Measurements from ENCODE around the gene FRMPD4. TPM values are rescaled to one million over a fixed set of nuclear protein-coding genes. Genes with fewer than 3 reads are reported as not detected.

The FRMPD4 gene
- total RNA-seq, 1 donor: 1.8 TPM

GRCh38 chrX:12372111-12372510 lies 233.8 kb downstream of the FRMPD4 start:
- H3K36me3 ChIP-seq (ENCODE audit: insufficient read depth, low read length): no peaks in the 10 kb centered on the region
- peaks cover 5% of the 10 kb centered on the region for H3K4me1 ChIP-seq (ENCODE audit: insufficient read depth, low read length)
- no peaks in the 10 kb centered on the region for H3K79me2 ChIP-seq (ENCODE audit: insufficient read depth, low read length)
- H3K27ac ChIP-seq (ENCODE audit: low read depth, low read length): peak overlapping the region; percentile 51
- no peaks in the 10 kb centered on the region for H4K20me1 ChIP-seq (ENCODE audit: insufficient read depth, low read length)
- TF ChIP-seq, protein P1, sequence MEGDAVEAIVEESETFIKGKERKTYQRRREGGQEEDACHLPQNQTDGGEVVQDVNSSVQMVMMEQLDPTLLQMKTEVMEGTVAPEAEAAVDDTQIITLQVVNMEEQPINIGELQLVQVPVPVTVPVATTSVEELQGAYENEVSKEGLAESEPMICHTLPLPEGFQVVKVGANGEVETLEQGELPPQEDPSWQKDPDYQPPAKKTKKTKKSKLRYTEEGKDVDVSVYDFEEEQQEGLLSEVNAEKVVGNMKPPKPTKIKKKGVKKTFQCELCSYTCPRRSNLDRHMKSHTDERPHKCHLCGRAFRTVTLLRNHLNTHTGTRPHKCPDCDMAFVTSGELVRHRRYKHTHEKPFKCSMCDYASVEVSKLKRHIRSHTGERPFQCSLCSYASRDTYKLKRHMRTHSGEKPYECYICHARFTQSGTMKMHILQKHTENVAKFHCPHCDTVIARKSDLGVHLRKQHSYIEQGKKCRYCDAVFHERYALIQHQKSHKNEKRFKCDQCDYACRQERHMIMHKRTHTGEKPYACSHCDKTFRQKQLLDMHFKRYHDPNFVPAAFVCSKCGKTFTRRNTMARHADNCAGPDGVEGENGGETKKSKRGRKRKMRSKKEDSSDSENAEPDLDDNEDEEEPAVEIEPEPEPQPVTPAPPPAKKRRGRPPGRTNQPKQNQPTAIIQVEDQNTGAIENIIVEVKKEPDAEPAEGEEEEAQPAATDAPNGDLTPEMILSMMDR (IDR thresholded peaks at IDR 0.05; ENCODE audit: extremely low read depth, low read depth, low read length): no peak
- no peaks in the 10 kb centered on the region for H3K9me3 ChIP-seq (ENCODE audit: low read depth, low read length)
- no peaks in the 10 kb centered on the region for H3K27me3 ChIP-seq (ENCODE audit: insufficient read depth, low read length)
- no peak overlapping the region for H2AFZ ChIP-seq (ENCODE audit: low read length)
- no peak for DNase-seq (ENCODE audit: insufficient read length, low spot score, missing footprints)
- H3K4me2 ChIP-seq (ENCODE audit: insufficient read depth, low read length): no peak overlapping the region
- no peak overlapping the region for H3K4me3 ChIP-seq (ENCODE audit: insufficient read depth, low read length)

DNA sequence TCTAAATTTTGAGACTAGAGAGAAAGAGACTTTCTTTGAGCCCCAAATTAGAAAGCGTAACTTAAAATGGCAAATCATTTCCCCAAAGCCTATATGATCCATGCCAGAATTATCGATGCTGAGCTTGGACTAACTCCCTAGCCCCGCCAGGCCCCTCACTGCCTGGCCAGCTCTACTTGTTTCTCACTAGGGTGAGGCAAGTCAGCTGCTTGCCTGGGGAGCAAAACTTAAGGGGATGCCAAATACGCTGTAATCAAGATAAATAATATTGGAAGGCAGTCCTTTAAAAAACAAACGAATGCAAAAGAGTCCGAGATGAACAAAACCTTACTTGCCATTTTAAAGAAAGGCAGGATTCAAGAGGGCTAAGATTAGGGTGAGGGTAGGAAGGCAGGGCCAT lies 236.0 kb downstream of the FRMPD4 start:
- TF ChIP-seq, protein P1 (IDR thresholded peaks at IDR 0.05; ENCODE audit: extremely low read depth, low read depth, low read length): no peak

DNA sequence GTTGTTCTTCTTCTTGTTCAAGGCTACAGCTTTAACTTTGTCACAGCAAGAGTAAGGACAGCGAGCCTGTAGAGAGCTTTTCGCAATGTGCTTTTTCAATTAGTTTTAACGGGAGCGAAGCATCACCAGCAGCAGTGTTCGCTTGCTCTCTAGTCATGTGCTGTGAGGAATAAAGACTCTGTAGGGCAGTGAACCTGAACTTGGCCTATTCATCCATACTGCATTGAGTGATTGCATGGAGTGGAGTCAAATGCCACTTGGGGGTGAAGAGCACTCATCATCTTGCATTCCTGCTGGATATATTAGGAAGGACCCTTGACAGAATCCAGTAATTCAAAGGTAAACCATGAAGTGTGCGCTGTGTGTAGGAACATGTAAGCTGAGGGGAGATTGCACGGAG lies 240.0 kb downstream of the FRMPD4 start:
- TF ChIP-seq, protein P1 (IDR thresholded peaks at IDR 0.05; ENCODE audit: extremely low read depth, low read depth, low read length): no peak
- Histone ChIP-seq H3K4me3 (ENCODE audit: insufficient read depth, low read length) (no peak overlapping the region), H3K27me3 (ENCODE audit: insufficient read depth, low read length) (no peaks in the 10 kb centered on the region), H3K4me1 (ENCODE audit: insufficient read depth, low read length) (peaks cover 4% of the 10 kb centered on the region), H3K4me2 (ENCODE audit: insufficient read depth, low read length) (no peak overlapping the region), H3K36me3 (ENCODE audit: insufficient read depth, low read length) (no peaks in the 10 kb centered on the region), H3K27ac (ENCODE audit: low read depth, low read length) (no peak overlapping the region), H3K79me2 (ENCODE audit: insufficient read depth, low read length) (no peaks in the 10 kb centered on the region), H3K9me3 (ENCODE audit: low read depth, low read length) (no peaks in the 10 kb centered on the region), H2AFZ (ENCODE audit: low read length) (no peak overlapping the region), H4K20me1 (ENCODE audit: insufficient read depth, low read length) (no peaks in the 10 kb centered on the region)
- DNase-seq (ENCODE audit: insufficient read length, low spot score, missing footprints): no peak

More for the DNA sequence above, 236.0 kb downstream of the FRMPD4 start:
- Histone ChIP-seq H3K9me3 (ENCODE audit: low read depth, low read length) (no peaks in the 10 kb centered on the region), H3K36me3 (ENCODE audit: insufficient read depth, low read length) (no peaks in the 10 kb centered on the region), H3K79me2 (ENCODE audit: insufficient read depth, low read length) (no peaks in the 10 kb centered on the region), H3K27me3 (ENCODE audit: insufficient read depth, low read length) (no peaks in the 10 kb centered on the region), H2AFZ (ENCODE audit: low read length) (no peak overlapping the region), H4K20me1 (ENCODE audit: insufficient read depth, low read length) (no peaks in the 10 kb centered on the region), H3K4me3 (ENCODE audit: insufficient read depth, low read length) (no peak overlapping the region), H3K4me1 (ENCODE audit: insufficient read depth, low read length) (peaks cover 8% of the 10 kb centered on the region), H3K4me2 (ENCODE audit: insufficient read depth, low read length) (no peak overlapping the region), H3K27ac (ENCODE audit: low read depth, low read length) (no peak overlapping the region)
- no peak for DNase-seq (ENCODE audit: insufficient read length, low spot score, missing footprints)

DNA sequence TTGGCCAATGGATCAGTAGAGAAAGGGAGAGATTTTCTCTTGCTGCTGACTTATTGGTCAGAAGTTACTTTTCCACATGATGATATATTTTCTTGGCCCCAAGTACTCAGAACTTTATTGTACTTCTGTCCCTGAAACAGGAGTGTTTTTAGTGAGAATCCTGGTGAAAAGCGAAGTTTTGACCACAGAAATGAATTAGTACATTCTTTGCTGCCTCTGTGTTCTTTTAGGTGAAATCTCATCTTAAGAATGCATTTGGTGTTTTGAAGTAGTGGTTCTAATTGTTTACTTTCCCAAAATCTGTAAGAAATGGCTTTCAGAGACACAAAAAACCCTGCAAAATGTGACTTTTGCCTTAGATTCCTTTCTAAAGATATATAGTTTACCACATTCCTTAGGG lies 240.4 kb downstream of the FRMPD4 start:
- H3K4me2 ChIP-seq (ENCODE audit: insufficient read depth, low read length): no peak overlapping the region
- H3K9me3 ChIP-seq (ENCODE audit: low read depth, low read length): no peaks in the 10 kb centered on the region
- no peaks in the 10 kb centered on the region for H3K27me3 ChIP-seq (ENCODE audit: insufficient read depth, low read length)
- no peaks in the 10 kb centered on the region for H3K79me2 ChIP-seq (ENCODE audit: insufficient read depth, low read length)
- peaks cover 4% of the 10 kb centered on the region for H3K4me1 ChIP-seq (ENCODE audit: insufficient read depth, low read length)
- H3K36me3 ChIP-seq (ENCODE audit: insufficient read depth, low read length): no peaks in the 10 kb centered on the region
- no peak overlapping the region for H2AFZ ChIP-seq (ENCODE audit: low read length)
- no peaks in the 10 kb centered on the region for H4K20me1 ChIP-seq (ENCODE audit: insufficient read depth, low read length)
- DNase-seq (ENCODE audit: insufficient read length, low spot score, missing footprints): no peak
- no peak overlapping the region for H3K4me3 ChIP-seq (ENCODE audit: insufficient read depth, low read length)
- H3K27ac ChIP-seq (ENCODE audit: low read depth, low read length): no peak overlapping the region
- TF ChIP-seq, protein P1 (IDR thresholded peaks at IDR 0.05; ENCODE audit: extremely low read depth, low read depth, low read length): no peak

All from osteoblast (primary cell).